ENCODE data around the gene EME2.

GRCh38 chr16:1729445-1729844 is 43.2 kb upstream of the EME2 start:
- TF ChIP-seq CTCF (conservative IDR thresholded peaks at IDR 0.05; ENCODE audit: low read depth in 2 of 2) (no peak), POLR2AphosphoS5 (IDR thresholded peaks at IDR 0.05; ENCODE audit: low read depth) (no peak), EZH2phosphoT487 (IDR thresholded peaks at IDR 0.05; ENCODE audit: unreplicated experiment) (no peak), REST (IDR thresholded peaks at IDR 0.05; ENCODE audit: unreplicated experiment) (no peak), EZH2 (IDR thresholded peaks at IDR 0.05; ENCODE audit: low read depth, unreplicated experiment) (no peak), CREB1 (CRISPR knock-in tag; IDR thresholded peaks at IDR 0.05; ENCODE audit: low read depth) (no peak), STAT1 (IDR thresholded peaks at IDR 0.05; ENCODE audit: unreplicated experiment) (no peak), ZNF114 (CRISPR knock-in tag; IDR thresholded peaks at IDR 0.05) (no peak), NANOG (IDR thresholded peaks at IDR 0.05; ENCODE audit: borderline replicate concordance) (no peak)

Measured in GM23338 (cell line).